Tongue (tissue), 2 donors: Measurements from ENCODE around the gene CRIP2. TPM values are rescaled to one million over a fixed set of nuclear protein-coding genes. Genes with fewer than 3 reads are reported as not detected.

Experiments
- DNase-seq: peaks from one replicate; pipeline ENCODE4 v3.0.0-alpha.2; 2015
- total RNA-seq: library from RNA; depleted of rRNA; stranded (reverse); fragments of >200 nt; gene quantifications from one replicate; pipeline ENCODE4 v1.2.3, GENCODE V29; 2014

Gene CRIP2
- total RNA-seq, 1 donor from 2014 or later: 202 TPM

- no peak for DNase-seq
Observed at GRCh38 chr14:105464501-105464900, 10.1 kb upstream of the CRIP2 start.

GRCh38 chr14:105465209-105466031, 9.2 kb upstream of the CRIP2 start:
- DNase-seq: peak; percentile 97

- peak; percentile 29 for DNase-seq
Observed at GRCh38 chr14:105466531-105467248, 7.9 kb upstream of the CRIP2 start.

GRCh38 chr14:105467249-105467941, 7.2 kb upstream of the CRIP2 start:
- DNase-seq: peak; percentile 11

GRCh38 chr14:105467942-105468471, 6.6 kb upstream of the CRIP2 start:
- DNase-seq: no peak

- DNase-seq: no peak
Observed at GRCh38 chr14:105468621-105469241, 5.9 kb upstream of the CRIP2 start.

- no peak for DNase-seq
Observed at GRCh38 chr14:105469456-105470349, 4.9 kb upstream of the CRIP2 start.

GRCh38 chr14:105470350-105471296, 4.0 kb upstream of the CRIP2 start:
- DNase-seq: no peak

GRCh38 chr14:105471297-105471821, 3.3 kb upstream of the CRIP2 start:
- DNase-seq: no peak

GRCh38 chr14:105471823-105472485, 2.7 kb upstream of the CRIP2 start:
- DNase-seq: no peak

- DNase-seq: peak; percentile 75
Observed at GRCh38 chr14:105472486-105472991, 2.1 kb upstream of the CRIP2 start.

- DNase-seq: peak; percentile 57
Observed at GRCh38 chr14:105473033-105473676, 1.5 kb upstream of the CRIP2 start.

- DNase-seq: peak; percentile 96
Observed at GRCh38 chr14:105473677-105474482, 741 bp upstream of the CRIP2 start.

- peak; percentile 76 for DNase-seq
Observed at GRCh38 chr14:105475269-105476096, 862 bp downstream of the CRIP2 start.

GRCh38 chr14:105476097-105476830, 1.6 kb downstream of the CRIP2 start:
- DNase-seq: peak; percentile 75
